ENCODE data around the gene TGFBR2. TPM values are rescaled to one million over a fixed set of nuclear protein-coding genes. Genes with fewer than 3 reads are reported as not detected.
A peak's percentile ranks its signal among the peaks of the same experiment; 100 is the strongest.

TGFBR2 gene
- total and polyA plus RNA-seq, 10 of the 15 experiments (the other 5 are each of a cell fraction or from before 2014, with no cell fraction given): 0.02 to 0.98 (median 0.18) TPM; not detected in 1

- in situ Hi-C loops (cut with MboI) (no loop called here), intact Hi-C loops (cut with micrococcal nuclease; ENCODE audit: unreplicated experiment) (no loop called here)
- ChIA-PET RAD21 (ENCODE audit: unreplicated experiment) (interaction anchor here (1.2 kb wide), 1 partner anchor 12 kb away, joined by 3 read pairs; no protein-coding TSS in a partner anchor), POLR2A (no interaction called here), SMC1A (ENCODE audit: uncharacterized antibody, unreplicated experiment) (no interaction called here), CTCF (interaction anchor here (1.0 to 1.4 kb wide), 2 partner anchors 11 to 12 kb away, joined by 3 to 4 read pairs; no protein-coding TSS in a partner anchor)
- Histone ChIP-seq H3K27me3 (replicated peaks in 1 of 2; ENCODE audit: control insufficient read depth in 2 of 2, insufficient read depth in 2 of 2, low read length in 1 of 2) (peaks cover 0 to 1% of the 10 kb centered on the region in 2 experiments; a peak in 1 of 4 replicates), H3K4me3 (no peak overlapping the region), H3K9ac (ENCODE audit: control insufficient read depth, insufficient read depth, low read length) (no peak overlapping the region), H3K4me2 (ENCODE audit: control insufficient read depth, insufficient read depth) (no peak overlapping the region), H2AFZ (ENCODE audit: control insufficient read depth, low read depth, low read length) (no peak overlapping the region), H3K4me1 (ENCODE audit: control insufficient read depth, insufficient read depth, low read length) (peaks cover 31% of the 10 kb centered on the region), H3K79me2 (ENCODE audit: control insufficient read depth, insufficient read depth, low read length) (no peaks in the 10 kb centered on the region), H3K36me3 (ENCODE audit: control insufficient read depth in 2 of 2, insufficient read depth in 2 of 2, low read length in 1 of 2) (no peaks in the 10 kb centered on the region), H3K9me3 (replicated peaks; ENCODE audit: control insufficient read depth, insufficient read depth, low read length) (no peaks in the 10 kb centered on the region; the same call in 2 of the 3 replicates), H4K20me1 (ENCODE audit: control insufficient read depth, insufficient read depth) (no peaks in the 10 kb centered on the region), H3K27ac (ENCODE audit: control insufficient read depth, insufficient read depth) (no peak overlapping the region)
- BruUV-seq (replicated peaks): no TSS peak
- no peak for FAIRE-seq
- no peak for TF ChIP-seq BHLHE40 (IDR thresholded peaks at IDR 0.05; ENCODE audit: borderline replicate concordance in 1 of 2, low read depth in 2 of 2, low read length in 1 of 2)
- TF ChIP-seq PRDM15 (CRISPR knock-in tag; IDR thresholded peaks at IDR 0.05): no peak
- TF ChIP-seq ZNF24 (IDR thresholded peaks at IDR 0.05): peak; percentile 81
- DNase-seq (ENCODE audit: low read depth, low spot score): no peak
- WGBS (ENCODE audit: insufficient coverage, insufficient replicate concordance, low lambda C conversion rate, missing lambda C conversion rate): 33% methylated on average over 5 of the region's 5 CpGs
- no peak for ATAC-seq
Observed at GRCh38 chr3:30646961-30647752, 40.8 kb downstream of the TGFBR2 start.
